Muscle of arm (tissue), 12 donors: Measurements from ENCODE around the gene KDM6B. TPM values are rescaled to one million over a fixed set of nuclear protein-coding genes. Genes with fewer than 3 reads are reported as not detected.

Source experiments
- DNase-seq: peaks from one replicate; pipeline ENCODE4 v3.0.0-alpha.2; 2013
- polyA plus RNA-seq, 12 donors: library from polyadenylated mRNA; unstranded; fragments of 120-200 nt; gene quantifications; one replicate each; pipeline ENCODE4 v1.2.1, GENCODE V29; 2013; ENCODE audit not compliant: insufficient read length in 12 of 12

The KDM6B gene
- polyA plus RNA-seq, 12 donors, result 10.9 to 26.5 (median 14.6) TPM; not detected in 1

DNA sequence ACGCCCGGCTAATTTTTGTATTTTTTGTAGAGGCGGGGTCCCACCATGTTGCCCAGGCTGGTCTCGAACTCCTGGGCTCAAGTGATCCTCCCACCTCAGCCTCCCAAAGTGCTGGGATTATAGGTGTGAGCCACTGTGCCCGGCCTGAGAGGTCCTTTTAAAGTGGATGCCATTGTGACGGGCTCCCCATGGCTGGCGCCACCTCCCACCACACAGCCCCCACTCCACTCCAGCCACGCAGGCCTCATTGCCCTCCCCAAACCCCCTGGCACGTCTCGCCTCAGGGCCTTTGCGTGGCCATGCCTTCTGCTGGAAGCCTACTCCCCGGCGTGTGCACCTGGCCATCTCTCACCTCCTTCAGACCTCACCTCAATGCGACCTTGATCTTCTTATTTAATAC is 11.9 kb upstream of the KDM6B start:
- DNase-seq, result no peak

GRCh38 chr17:7823581-7824001 is 10.4 kb upstream of the KDM6B start:
- DNase-seq, result no peak

GRCh38 chr17:7824021-7824924 is 9.7 kb upstream of the KDM6B start:
- no peak for DNase-seq

DNA sequence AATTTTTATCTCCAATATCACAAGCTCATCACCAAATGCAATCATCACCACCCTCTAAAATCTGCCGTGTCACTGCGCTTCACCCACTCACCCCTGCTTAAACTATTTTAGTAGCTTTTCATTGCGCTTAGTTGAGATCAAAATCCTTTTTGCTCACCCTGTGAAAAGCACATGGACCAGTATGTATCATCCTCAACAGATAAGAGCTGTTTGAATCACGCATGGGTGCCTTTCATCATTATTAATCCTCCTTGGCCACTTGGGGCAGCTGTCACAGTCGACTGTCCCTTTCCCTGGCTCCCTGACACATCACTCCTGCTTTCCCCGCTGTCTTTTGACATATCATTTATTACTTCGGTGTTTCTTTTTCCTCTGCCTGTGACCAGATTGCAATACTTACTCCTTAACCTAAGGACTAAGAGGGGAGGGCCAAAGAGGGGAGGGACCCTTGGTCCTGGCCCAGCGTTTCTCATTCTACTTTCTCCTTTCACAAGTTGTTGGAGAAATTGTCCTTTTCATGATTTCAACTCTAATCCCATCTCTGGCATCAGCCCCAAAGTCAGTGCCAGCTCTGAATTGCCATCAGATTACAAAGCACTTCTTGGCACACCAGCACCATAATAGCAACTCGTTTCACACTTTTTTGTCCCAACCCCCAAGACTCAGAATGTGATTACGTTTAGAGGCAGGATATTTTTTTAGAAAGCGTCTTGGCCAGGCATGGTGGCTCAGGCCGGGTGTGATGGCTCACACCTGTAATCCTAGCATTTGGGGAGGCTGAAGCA is 8.6 kb upstream of the KDM6B start:
- DNase-seq, result no peak

DNA sequence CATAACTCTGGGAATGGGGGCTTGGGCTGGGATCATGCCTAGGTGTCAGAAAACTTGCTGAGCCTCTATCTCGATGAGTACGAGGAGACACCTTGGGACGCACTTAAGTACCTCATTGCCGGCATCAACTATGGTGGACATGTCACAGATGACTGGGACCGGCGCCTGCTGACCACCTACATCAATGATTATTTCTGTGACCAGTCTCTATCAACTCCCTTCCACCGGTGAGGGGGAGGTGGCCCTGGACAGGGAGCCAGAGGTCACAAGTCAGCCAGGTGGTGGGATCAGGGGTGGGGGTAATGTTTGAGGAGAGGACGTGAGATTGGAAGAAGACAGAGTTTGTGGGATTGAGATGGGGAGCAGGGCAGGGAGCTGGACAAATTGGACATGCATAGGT is 3.4 kb upstream of the KDM6B start:
- DNase-seq, result no peak

DNA sequence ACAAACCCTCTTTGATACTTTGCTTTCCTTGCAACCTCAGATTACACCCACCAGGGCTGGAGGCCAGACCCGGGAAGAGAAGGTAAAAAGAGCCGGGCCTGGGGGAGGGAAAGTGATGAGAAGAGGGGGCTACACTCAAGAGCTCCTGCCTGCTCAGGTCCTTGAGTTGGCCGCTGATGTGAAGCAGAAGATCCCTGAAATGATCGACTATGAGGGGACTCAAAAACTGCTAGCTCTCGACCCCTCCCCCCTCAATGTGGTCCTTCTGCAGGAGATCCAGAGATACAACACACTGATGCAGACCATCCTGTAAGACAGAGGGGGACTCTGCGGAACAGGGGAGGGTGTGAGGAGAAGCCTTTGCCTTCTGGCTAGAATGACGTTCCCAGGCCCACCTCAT is 2.8 kb upstream of the KDM6B start:
- no peak for DNase-seq

GRCh38 chr17:7832431-7832830 is 1.6 kb upstream of the KDM6B start:
- DNase-seq, result no peak

DNA sequence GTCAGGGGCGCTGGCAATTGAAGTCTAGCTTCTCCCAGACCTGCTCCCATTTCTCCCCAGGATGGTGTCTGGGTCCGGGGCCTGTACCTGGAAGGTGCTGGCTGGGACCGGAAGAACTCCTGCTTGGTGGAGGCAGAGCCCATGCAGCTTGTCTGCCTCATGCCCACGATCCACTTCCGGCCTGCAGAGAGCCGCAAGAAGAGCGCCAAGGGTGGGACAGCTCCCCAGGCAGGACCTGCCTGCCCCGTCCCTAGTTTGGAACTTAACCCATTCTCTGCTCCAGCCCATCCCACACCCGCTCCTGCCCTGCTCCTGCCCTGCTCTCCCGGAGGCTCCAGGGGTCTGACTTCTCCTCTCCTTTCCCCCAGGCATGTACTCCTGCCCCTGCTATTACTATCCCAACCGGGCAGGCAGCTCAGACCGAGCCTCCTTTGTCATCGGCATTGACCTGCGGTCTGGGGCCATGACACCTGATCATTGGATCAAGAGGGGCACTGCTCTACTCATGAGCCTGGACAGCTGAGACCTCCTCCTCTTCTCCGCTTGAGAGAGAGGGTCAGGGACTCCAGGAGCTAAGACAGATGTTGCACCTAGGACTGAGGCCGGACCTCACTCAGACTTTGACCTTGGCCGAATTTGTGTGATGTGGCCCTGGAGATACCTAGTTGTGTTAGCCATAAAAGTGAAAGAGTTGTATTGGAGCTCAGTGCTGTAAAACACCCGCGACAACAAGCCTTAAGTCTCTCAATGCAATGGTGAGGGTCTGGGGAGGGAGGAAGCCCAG is 814 bp upstream of the KDM6B start:
- DNase-seq, result no peak

DNA sequence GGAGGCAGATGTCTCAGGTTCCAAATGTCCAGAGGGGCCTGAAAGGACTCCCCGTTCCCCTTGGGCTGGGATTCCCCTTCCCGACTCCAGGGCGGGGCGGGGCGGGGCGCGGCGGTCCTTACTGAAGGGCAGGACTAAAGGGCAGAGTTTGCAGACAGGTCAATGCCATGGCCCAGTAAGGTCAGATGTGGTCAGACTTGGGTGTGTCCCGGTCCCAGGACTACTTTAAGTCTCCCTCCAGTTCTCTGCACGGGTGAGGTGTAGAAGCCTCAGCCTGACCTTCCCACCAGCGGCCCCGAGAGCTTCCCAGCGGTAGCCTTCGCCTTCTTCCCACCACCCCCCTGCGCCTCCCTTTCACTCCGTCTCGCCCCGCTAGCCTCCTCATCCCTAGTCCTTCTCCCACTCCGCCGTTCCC is 532 bp downstream of the KDM6B start:
- DNase-seq, result no peak

DNA sequence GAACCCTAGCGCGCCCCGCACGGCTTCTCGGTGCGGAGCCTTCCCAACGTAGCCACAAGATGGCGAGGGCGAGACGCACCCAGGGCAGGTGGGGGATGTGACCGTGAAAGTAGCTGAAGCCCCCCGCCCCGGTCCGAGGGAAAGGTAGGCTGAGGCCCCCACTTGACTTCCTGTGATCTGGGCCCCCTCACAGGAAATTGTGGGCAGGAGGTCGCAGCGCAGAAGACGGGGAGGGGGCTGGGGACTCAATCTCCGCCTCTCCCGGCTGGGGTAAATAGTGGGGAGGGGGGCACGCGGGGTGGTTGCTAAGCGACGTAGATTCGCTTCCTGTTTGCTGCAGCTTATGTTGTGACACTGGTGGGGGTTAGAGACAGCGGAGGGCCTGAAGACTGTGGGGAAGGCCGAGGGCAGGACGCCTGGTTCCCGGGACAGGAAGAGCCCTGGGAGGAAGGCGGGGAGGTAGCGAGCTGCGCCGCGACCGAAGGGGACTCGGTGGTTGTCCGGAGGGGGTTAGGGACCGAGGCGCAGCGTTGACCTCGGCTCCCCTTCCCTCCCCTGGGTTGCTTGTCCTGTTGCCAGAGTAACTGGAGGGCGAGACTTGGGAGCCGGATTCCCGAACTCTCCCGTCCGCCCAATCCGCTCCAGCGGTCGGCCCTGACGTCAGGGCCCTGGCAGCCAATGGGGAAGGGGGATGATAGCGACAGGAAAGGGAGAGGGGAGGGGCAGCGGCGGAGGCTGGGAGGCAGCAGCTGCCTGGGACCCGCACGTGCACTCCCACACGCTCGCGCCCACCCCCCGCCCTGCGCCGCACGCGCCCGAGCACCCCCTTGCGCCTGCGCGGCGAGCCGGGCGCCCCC is 1.2 kb downstream of the KDM6B start:
- DNase-seq, result peak; percentile 99

- peak; percentile 76 for DNase-seq
These were observed 2.0 kb downstream of the KDM6B start for GRCh38 chr17:7835814-7836595.

DNA sequence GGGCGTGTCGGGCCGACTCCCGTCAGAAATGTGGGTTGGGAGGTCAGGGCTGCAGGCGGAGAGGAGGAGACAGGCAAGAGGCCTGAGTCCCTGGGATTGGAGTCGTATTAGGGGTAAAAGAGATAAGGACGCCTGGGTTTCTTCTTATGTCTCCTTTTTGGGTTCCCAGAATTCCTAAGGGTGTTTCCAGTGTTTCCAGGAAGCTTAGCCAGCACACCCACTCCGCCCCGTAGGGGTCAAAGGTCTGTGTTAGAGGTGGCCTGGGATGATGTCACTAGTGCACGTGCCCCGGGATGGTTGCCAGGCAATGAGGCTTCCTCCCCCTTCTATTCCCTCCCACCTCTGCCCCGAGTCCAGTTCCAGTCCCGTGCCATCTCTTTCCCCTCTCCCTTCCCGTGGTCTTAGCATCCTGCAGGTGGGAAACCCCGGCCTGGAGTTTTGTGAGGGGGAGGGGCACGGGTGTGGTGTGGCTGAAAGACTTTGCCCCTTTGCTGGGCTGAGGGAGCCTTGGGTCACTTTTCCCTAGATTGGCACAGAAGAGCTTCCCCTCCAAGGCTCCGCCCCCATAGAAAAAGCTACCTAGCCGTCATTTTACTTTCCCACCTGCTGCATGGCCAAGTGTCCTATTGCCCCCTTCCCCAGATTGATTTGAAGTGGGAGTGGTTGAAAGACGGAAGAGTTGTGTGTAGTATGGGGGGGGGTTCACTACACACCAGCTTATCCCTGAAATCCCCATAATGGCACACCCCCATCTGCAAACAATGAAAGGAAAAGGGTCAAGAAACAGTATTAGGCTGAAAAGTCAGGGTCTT is 2.8 kb downstream of the KDM6B start:
- DNase-seq, result peak; percentile 87

GRCh38 chr17:7837408-7838088 is 3.5 kb downstream of the KDM6B start:
- DNase-seq, result no peak

- peak; percentile 57 for DNase-seq
These were observed 4.4 kb downstream of the KDM6B start for GRCh38 chr17:7838090-7839075.

DNA sequence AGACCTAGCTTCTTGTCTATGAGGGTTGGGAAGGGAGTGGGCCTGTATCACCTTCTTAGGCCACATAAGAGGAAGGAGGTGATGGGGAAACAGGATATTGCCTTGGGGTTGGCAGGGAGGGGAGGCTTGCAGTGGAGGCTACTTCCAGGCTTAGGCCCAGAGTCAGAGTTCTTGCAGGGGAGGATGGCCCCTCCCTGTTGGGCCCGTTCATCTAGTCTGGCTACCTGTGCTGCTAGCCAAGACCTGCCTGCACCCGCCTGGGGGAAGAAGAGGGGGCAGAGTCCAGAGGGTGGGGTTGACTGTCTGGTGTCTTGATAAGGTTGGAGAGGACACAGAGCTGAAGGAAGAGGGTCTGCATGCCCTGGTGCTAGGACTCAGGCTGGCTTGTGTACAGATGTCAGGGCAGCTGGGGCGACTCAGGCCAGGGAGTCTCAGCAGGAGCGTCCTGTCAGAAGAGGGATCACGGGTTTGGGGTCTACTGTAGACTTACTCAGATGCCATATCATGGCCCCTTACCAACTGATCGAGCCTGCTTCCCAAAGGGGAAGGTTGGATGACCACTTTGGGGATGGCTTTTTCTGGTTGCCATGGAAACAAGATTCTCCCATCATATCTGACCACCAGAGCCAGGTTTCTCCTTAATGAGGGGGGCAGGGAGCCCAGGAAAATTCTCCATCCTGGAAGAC is 5.3 kb downstream of the KDM6B start:
- no peak for DNase-seq

GRCh38 chr17:7839876-7840261 is 5.9 kb downstream of the KDM6B start:
- DNase-seq, result no peak

DNA sequence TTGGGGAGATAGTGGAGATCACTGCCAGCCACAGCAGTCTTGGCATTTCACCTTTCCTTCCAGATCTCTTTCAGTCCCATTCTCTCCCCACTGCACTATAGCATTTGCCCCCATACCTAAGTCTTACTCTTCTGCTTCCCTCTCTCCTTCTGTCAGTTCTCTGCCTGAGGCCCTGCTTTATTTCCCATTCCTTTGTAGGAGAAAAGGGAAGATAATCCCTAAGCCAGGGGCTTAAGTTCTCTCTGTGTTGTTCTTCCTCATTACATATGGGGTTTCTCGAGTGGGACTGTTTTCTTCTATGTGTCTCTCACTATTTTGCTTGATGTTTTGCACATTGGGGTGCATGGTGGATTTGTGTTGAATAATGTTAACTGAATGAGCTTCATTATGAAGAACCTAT is 6.4 kb downstream of the KDM6B start:
- no peak for DNase-seq
